ENCODE measurements around the gene EIF5AL1. TPM values are rescaled to one million over a fixed set of nuclear protein-coding genes. Genes with fewer than 3 reads are reported as not detected.
"Not testable (repeated sequence)": the region's sequence is repeated elsewhere in the genome, so short reads cannot be mapped to it uniquely, and the experiment has no call there.

The EIF5AL1 gene
- total and polyA plus RNA-seq, 2 experiments from 2014 or later = 2.0 to 20.4 TPM

DNA sequence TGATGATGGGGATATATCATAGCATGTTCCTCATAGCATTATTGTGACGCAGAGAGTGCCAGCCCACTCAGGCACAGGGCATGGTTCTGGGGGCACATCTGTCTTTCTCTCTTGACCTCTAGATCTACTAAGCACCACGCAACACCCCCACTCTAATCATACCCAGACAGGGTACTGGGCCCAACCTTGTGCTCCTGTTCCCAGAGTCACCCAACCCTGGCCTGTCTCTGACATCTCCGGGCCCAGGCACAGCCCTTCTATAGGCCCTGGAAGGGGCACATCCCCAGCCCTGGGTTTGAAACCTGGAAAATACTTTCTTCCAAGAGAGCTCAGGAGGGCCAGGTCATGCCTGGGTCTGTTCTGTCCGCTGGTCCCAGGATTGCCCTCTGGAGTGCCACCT, 10.1 kb downstream of the EIF5AL1 start:
- not testable (repeated sequence) for H3K36me3 ChIP-seq (ENCODE audit: insufficient read depth); H3K4me1 ChIP-seq (ENCODE audit: insufficient read depth); H3K4me2 ChIP-seq; H3K4me1 Mint-ChIP-seq; H3K79me2 ChIP-seq (replicated peaks; ENCODE audit: insufficient read depth); H3K9me2 ChIP-seq (ENCODE audit: insufficient read depth); H3K36me3 Mint-ChIP-seq (ENCODE audit: low read depth); DNase-seq (ENCODE audit: low spot score); H2AFZ ChIP-seq; H3K27me3 ChIP-seq (ENCODE audit: insufficient read depth); ATAC-seq; H3K4me3 ChIP-seq; H3K27me3 Mint-ChIP-seq (ENCODE audit: insufficient read depth, low read depth, poor library complexity); H3K27ac Mint-ChIP-seq; H3F3A ChIP-seq (replicated peaks; ENCODE audit: low read depth); H4K20me1 ChIP-seq (replicated peaks; ENCODE audit: insufficient read depth); H3K27ac ChIP-seq (ENCODE audit: low read depth); H3K4me3 Mint-ChIP-seq; H3K9me3 Mint-ChIP-seq

DNA sequence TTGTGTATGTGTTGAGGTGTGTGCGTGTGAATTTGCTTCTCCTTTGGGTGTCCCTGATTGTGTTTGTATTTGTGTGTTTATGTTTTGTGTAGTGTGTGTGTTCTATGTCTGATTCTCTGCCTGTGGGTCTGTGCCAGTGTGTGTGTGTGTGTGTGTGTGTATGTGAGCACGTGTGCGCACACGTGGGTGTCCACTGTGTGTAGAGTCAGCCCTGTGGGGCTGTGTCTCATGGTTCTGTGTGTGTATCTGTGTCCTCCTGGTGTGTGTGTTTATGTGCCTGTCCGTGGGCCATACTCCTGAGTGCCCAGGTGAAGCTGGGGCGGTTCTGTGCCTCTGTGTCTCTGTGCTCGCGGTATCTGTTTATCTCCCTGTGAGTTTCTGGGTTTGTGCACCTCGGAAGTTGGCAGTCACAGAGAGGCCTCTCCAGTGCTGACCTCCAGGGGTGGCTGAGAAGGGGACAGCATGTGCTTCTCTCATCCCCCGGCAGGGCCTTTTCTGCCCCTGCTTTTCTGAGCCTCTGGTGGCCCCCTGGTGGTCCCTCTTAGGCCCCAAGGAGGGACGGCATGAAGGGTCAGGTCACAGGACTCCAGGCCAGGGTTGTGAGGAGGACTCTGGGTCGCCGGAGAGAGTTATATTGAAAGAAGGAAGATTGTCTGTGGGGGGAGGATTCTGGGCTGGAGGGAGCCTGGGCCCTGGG, 11.0 kb downstream of the EIF5AL1 start:
- H3F3A ChIP-seq (replicated peaks; ENCODE audit: low read depth); H2AFZ ChIP-seq; H3K4me2 ChIP-seq; H3K4me3 ChIP-seq; H4K20me1 ChIP-seq (replicated peaks; ENCODE audit: insufficient read depth); H3K27ac ChIP-seq (ENCODE audit: low read depth); H3K9me3 Mint-ChIP-seq; H3K9me2 ChIP-seq (ENCODE audit: insufficient read depth); H3K27ac Mint-ChIP-seq; H3K36me3 Mint-ChIP-seq (ENCODE audit: low read depth); H3K4me1 Mint-ChIP-seq; H3K79me2 ChIP-seq (replicated peaks; ENCODE audit: insufficient read depth); H3K4me1 ChIP-seq (ENCODE audit: insufficient read depth); H3K4me3 Mint-ChIP-seq; H3K36me3 ChIP-seq (ENCODE audit: insufficient read depth); H3K27me3 ChIP-seq (ENCODE audit: insufficient read depth); H3K27me3 Mint-ChIP-seq (ENCODE audit: insufficient read depth, low read depth, poor library complexity): not testable (repeated sequence)
- ATAC-seq (peak; percentile 91), DNase-seq (ENCODE audit: low spot score) (peak; percentile 11)

DNA sequence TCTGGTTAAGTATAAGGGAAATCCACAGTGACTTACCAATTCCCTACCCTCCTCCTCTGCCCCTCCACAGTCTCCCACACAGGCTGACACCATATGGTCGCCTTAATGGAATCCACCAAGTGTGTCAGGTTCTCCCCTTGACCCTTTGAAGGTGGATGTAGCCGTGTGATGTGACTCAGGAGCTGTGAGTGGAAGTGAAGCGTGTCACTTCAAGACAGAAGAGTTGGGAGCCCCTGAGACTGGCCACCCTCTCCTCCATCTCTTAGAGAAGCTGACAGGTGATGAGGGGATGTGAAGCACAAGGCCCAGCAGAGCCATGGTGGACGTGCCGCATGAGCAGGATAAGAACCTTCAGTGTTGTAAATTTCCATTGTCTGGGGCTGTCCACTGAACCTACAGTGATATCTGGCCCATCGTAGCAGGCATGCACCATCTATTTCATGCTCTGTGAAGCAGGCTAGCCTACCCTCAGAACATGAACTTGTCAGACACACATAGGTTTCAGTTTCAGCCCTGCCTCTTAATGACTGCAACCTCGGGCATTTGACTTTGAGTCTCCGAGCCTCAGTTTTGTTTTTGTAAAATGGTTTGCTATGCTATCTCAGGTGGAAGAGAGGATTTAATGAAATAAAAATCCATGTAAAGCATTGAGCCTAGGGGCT, 12.8 kb downstream of the EIF5AL1 start:
- H3K27me3 Mint-ChIP-seq (ENCODE audit: insufficient read depth, low read depth, poor library complexity); H3K27ac ChIP-seq (ENCODE audit: low read depth); H4K20me1 ChIP-seq (replicated peaks; ENCODE audit: insufficient read depth); H3K27me3 ChIP-seq (ENCODE audit: insufficient read depth); H3K4me1 Mint-ChIP-seq; H3K36me3 Mint-ChIP-seq (ENCODE audit: low read depth); H3K36me3 ChIP-seq (ENCODE audit: insufficient read depth); H3K4me3 ChIP-seq; DNase-seq (ENCODE audit: low spot score); H3F3A ChIP-seq (replicated peaks; ENCODE audit: low read depth); H2AFZ ChIP-seq; ATAC-seq; H3K9me2 ChIP-seq (ENCODE audit: insufficient read depth); H3K4me3 Mint-ChIP-seq; H3K79me2 ChIP-seq (replicated peaks; ENCODE audit: insufficient read depth); H3K4me2 ChIP-seq; H3K4me1 ChIP-seq (ENCODE audit: insufficient read depth); H3K27ac Mint-ChIP-seq; H3K9me3 Mint-ChIP-seq: not testable (repeated sequence)

DNA sequence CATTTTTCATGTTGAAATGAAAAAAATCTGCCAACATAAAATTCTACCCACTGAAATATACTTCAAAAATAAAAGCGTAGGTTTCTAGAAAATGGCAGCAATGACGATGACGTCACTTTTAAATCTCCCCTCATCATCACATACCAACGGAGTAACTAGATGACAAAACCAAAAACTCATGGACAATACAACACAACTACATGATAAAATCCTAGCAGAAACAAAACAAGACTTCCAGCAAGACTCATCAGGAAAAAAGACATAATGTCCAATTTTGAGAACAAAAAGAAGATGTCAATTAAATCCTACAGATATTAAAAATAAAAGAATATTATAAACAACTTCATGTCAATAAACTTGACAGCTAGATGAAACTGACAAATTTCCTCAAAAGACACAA, 15.9 kb downstream of the EIF5AL1 start:
- H3K4me2 ChIP-seq; H3K27ac ChIP-seq (ENCODE audit: low read depth); H3K9me3 Mint-ChIP-seq; H3K27me3 ChIP-seq (ENCODE audit: insufficient read depth); H4K20me1 ChIP-seq (replicated peaks; ENCODE audit: insufficient read depth); H3K4me3 ChIP-seq; DNase-seq (ENCODE audit: low spot score); H3K36me3 ChIP-seq (ENCODE audit: insufficient read depth); H3K27me3 Mint-ChIP-seq (ENCODE audit: insufficient read depth, low read depth, poor library complexity); H3K4me1 ChIP-seq (ENCODE audit: insufficient read depth); H3K4me3 Mint-ChIP-seq; ATAC-seq; H3K9me2 ChIP-seq (ENCODE audit: insufficient read depth); H3K4me1 Mint-ChIP-seq; H3F3A ChIP-seq (replicated peaks; ENCODE audit: low read depth); H2AFZ ChIP-seq; H3K27ac Mint-ChIP-seq; H3K36me3 Mint-ChIP-seq (ENCODE audit: low read depth); H3K79me2 ChIP-seq (replicated peaks; ENCODE audit: insufficient read depth): not testable (repeated sequence)

DNA sequence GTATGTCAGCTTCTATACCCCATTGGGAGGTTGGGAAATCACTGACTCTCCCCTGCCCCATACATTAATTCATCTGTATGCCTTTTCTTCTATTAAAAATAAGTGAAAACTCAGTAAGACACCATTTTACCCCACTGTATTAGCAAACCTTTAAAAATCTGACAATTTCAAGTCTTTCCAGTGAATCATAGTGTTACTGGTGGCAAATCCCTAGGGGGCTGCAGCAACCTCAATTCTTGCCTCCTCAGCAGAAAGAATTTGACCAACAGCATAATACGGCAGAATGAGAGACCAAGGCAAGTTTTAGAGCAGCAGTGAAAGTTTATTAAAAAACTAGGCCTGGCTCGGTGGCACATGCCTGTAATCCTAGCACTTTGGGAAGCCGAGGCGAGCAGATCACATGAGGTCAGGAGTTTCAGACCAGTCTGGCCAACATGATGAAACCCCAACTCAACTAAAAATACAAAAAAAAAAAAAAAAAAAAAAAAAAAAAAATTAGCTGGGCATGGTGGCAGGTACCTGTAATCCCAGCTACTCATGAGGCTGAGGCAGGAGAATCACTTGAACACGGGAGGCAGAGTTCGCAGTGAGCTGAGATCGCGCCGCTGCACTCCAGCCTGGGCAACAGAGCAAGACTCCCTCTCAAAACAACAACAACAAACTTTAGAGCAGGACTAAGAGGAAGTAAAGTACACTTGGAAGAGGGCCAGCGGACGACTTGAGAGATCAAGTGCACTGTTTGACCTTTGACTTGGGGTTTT, 21.0 kb downstream of the EIF5AL1 start:
- H3K27me3 Mint-ChIP-seq (ENCODE audit: insufficient read depth, low read depth, poor library complexity); H3K4me1 ChIP-seq (ENCODE audit: insufficient read depth); ATAC-seq: not testable (repeated sequence)

DNA sequence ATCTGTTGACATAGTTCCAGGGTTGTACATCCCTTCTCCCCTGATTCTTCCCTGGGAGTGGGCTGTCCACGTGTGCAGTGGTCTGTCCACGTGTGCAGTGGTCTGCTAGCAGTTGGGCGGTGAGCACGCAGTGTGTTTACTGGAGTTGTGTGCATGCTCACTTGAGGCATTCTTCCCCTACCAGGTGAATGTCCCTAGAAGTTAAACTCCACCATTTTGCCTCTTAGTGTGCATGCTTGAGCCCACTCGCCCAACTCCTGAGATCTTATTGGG, 21.5 kb downstream of the EIF5AL1 start:
- not testable (repeated sequence) for H3K4me3 Mint-ChIP-seq; H3K4me2 ChIP-seq; H3K9me2 ChIP-seq (ENCODE audit: insufficient read depth); H3K4me1 ChIP-seq (ENCODE audit: insufficient read depth); H3K79me2 ChIP-seq (replicated peaks; ENCODE audit: insufficient read depth); H2AFZ ChIP-seq; H3K36me3 Mint-ChIP-seq (ENCODE audit: low read depth); H3K36me3 ChIP-seq (ENCODE audit: insufficient read depth); DNase-seq (ENCODE audit: low spot score); ATAC-seq; H3K27me3 Mint-ChIP-seq (ENCODE audit: insufficient read depth, low read depth, poor library complexity); H3K9me3 Mint-ChIP-seq; H3K27me3 ChIP-seq (ENCODE audit: insufficient read depth); H3F3A ChIP-seq (replicated peaks; ENCODE audit: low read depth); H3K4me1 Mint-ChIP-seq; H4K20me1 ChIP-seq (replicated peaks; ENCODE audit: insufficient read depth); H3K4me3 ChIP-seq; H3K27ac ChIP-seq (ENCODE audit: low read depth); H3K27ac Mint-ChIP-seq

More for the DNA sequence above, 21.0 kb downstream of the EIF5AL1 start:
- not testable (repeated sequence) for H3K9me2 ChIP-seq (ENCODE audit: insufficient read depth); H4K20me1 ChIP-seq (replicated peaks; ENCODE audit: insufficient read depth); H3K79me2 ChIP-seq (replicated peaks; ENCODE audit: insufficient read depth); H3F3A ChIP-seq (replicated peaks; ENCODE audit: low read depth); DNase-seq (ENCODE audit: low spot score); H3K4me2 ChIP-seq; H3K27ac Mint-ChIP-seq; H3K4me1 Mint-ChIP-seq; H2AFZ ChIP-seq; H3K4me3 Mint-ChIP-seq; H3K36me3 Mint-ChIP-seq (ENCODE audit: low read depth); H3K4me3 ChIP-seq; H3K27me3 ChIP-seq (ENCODE audit: insufficient read depth); H3K27ac ChIP-seq (ENCODE audit: low read depth); H3K9me3 Mint-ChIP-seq; H3K36me3 ChIP-seq (ENCODE audit: insufficient read depth)
